GM12878 (cell line): ENCODE results near the gene KLHL22. TPM values are rescaled to one million over a fixed set of nuclear protein-coding genes. Genes with fewer than 3 reads are reported as not detected.

Experiments
- ATAC-seq: fragments of 200-7000 bp; cut with Tn5 transposase; 3 replicates; pipeline ENCODE4 v1.9.1; 2020; ENCODE audit warnings: mild to moderate bottlenecking, moderate library complexity
- BruUV-seq: library from RNA; stranded (reverse); fragments of 400-500 nt; replicated peaks from 2 replicates; lab custom pipeline; 2021; lab: Mats Ljungman, UMichigan
- CTCF ChIA-PET: fragments of 300-600 bp; sonication (Branson Sonifier 250); formaldehyde crosslinking; extraction: SDS; loops from one replicate; lab custom pipeline; 2021; ENCODE audit warnings: inconsistent platforms; lab: Yijun Ruan, JAX
- POLR2A ChIA-PET: fragments of 350-600 bp; formaldehyde crosslinking; extraction: SDS; loops from one replicate; lab custom pipeline; 2021; ENCODE audit warnings: inconsistent platforms; lab: Charles Lee
- RAD21 ChIA-PET: fragments of 300-600 bp; sonication (Branson Sonifier 250); formaldehyde crosslinking; loops from one replicate; lab custom pipeline; 2023; ENCODE audit warnings: antibody characterized with exemption; ENCODE audit not compliant: unreplicated experiment; lab: Charles Lee
- SMC1A ChIA-PET: fragments of 300-600 bp; sonication (Branson Sonifier 250); formaldehyde crosslinking; loops from one replicate; lab custom pipeline; 2023; ENCODE audit not compliant: unreplicated experiment, uncharacterized antibody; lab: Charles Lee
- DNase-seq: peaks from one replicate; pipeline ENCODE4 v3.0.0-alpha.2; 2011; ENCODE audit warnings: low read depth, low spot score
- FAIRE-seq: peaks from 3 replicates; lab custom pipeline; 2011; peaks lifted over from hg19 to GRCh38; lab: Jason Lieb, UNC
- H2AFZ ChIP-seq: 2 replicates; pipeline ENCODE4 v1.6.0; 2011; ENCODE audit warnings: low read depth, low read length, control low read depth; ENCODE audit not compliant: control insufficient read depth
- H3K27ac ChIP-seq: 2 replicates; pipeline ENCODE4 v1.5.1; 2011; ENCODE audit warnings: control low read depth; ENCODE audit not compliant: control insufficient read depth, insufficient read depth
- H3K27me3 ChIP-seq, 2 experiments: replicated peaks in 1 of 2; 2 replicates each; pipeline versions ENCODE4 v1.6.0 to v1.6.1; 2011; ENCODE audit warnings: low read length in 1 of 2; ENCODE audit not compliant: control insufficient read depth in 2 of 2, insufficient read depth in 2 of 2
- H3K36me3 ChIP-seq, 2 experiments: 2 replicates each; pipeline ENCODE4 v1.5.1; 2011; ENCODE audit warnings: low read length in 1 of 2; ENCODE audit not compliant: control insufficient read depth in 2 of 2, insufficient read depth in 2 of 2
- H3K4me1 ChIP-seq: 2 replicates; pipeline ENCODE4 v1.6.1; 2011; ENCODE audit warnings: mild to moderate bottlenecking, low read length, moderate library complexity, mixed read lengths; ENCODE audit not compliant: control insufficient read depth, insufficient read depth
- H3K4me2 ChIP-seq: 2 replicates; pipeline ENCODE4 v1.6.0; 2011; ENCODE audit warnings: control low read depth; ENCODE audit not compliant: control insufficient read depth, insufficient read depth
- H3K4me3 ChIP-seq: fragments of 200-600 bp; sonication (generic); 2 replicates; pipeline ENCODE4 v1.5.1; 2016
- H3K79me2 ChIP-seq: 2 replicates; pipeline ENCODE4 v1.6.0; 2011; ENCODE audit warnings: low read length; ENCODE audit not compliant: control insufficient read depth, insufficient read depth
- H3K9ac ChIP-seq: 2 replicates; pipeline ENCODE4 v1.8.0; 2011; ENCODE audit warnings: low read length, control low read depth, mixed read lengths; ENCODE audit not compliant: control insufficient read depth, insufficient read depth
- H3K9me3 ChIP-seq: replicated peaks from 3 replicates; pipeline ENCODE4 v1.5.1; 2011; ENCODE audit warnings: mild to moderate bottlenecking, low read length; ENCODE audit not compliant: control insufficient read depth, insufficient read depth
- H4K20me1 ChIP-seq: 2 replicates; pipeline ENCODE4 v1.6.0; 2011; ENCODE audit not compliant: control insufficient read depth, insufficient read depth
- CHD2 ChIP-seq: IDR thresholded peaks from 2 replicates; pipeline ENCODE4 v1.6.1; 2011; ENCODE audit warnings: low read depth, low read length, improper control_type of control experiment, borderline replicate concordance
- WGBS: methylation state at CpG from one replicate; pipeline ENCODE4 v1.1.6; 2016; ENCODE audit warnings: low lambda C conversion rate; ENCODE audit not compliant: insufficient replicate concordance, insufficient coverage; ENCODE audit errors: missing lambda C conversion rate; 5-methylcytosine and 5-hydroxymethylcytosine counted together
- in situ Hi-C: fragments of 300-500 bp; cut with MboI; formaldehyde crosslinking; loops from 9 replicates; pipeline ENCODE4 v1.14.3; 2018; ENCODE audit warnings: mixed read lengths
- intact Hi-C: fragments of 100-400 bp; cut with micrococcal nuclease; formaldehyde crosslinking; loops from one replicate; pipeline ENCODE4 v1.14.2; 2022; ENCODE audit not compliant: unreplicated experiment
- polyA plus RNA-seq, 11 experiments: library from polyadenylated mRNA; depleted of rRNA in 4 of 11; unstranded in 6 of 11; stranded (reverse) in 5 of 11; fragments of >200 nt; fragmentation: Nextera tagmentation in 4 of 11; fragmentation: Illumina TruSeq in 1 of 11; extraction: Ambion mirVana in 4 of 11; extraction: Trizol in 1 of 11; gene quantifications; 1 replicate in 1 of 11; 2 replicates in 10 of 11; pipeline versions ENCODE4 v1.2.1 to v1.2.3, GENCODE V29; 2011 to 2016; ENCODE audit warnings: inconsistent platforms in 2 of 11, missing spikeins in 2 of 11, low read depth in 1 of 11
- total RNA-seq, 4 experiments: library from RNA; depleted of rRNA in 3 of 4; stranded (reverse); fragments of >200 nt in 3 of 4; fragmentation: Illumina TruSeq in 1 of 4; extraction: Trizol in 1 of 4; gene quantifications; 2 replicates each; pipeline versions ENCODE4 v1.2.1 to v1.2.3, GENCODE V29; 2013 to 2021
- TF ChIP-seq, protein P1 (sequence below): IDR thresholded peaks from 2 replicates; pipeline ENCODE4 v1.6.1; 2011; ENCODE audit warnings: borderline replicate concordance, low read depth, mild to moderate bottlenecking, moderate library complexity, low read length; ENCODE audit not compliant: insufficient read depth, poor library complexity, severe bottlenecking
- TF ChIP-seq, protein P2 (sequence below): IDR thresholded peaks from 2 replicates; pipeline ENCODE4 v1.6.1; 2012; ENCODE audit warnings: low read depth, low read length, improper control_type of control experiment
- TF ChIP-seq, protein P3 (sequence below), 3 experiments: IDR thresholded peaks in 2 of 3; conservative IDR thresholded peaks in 1 of 3; 2 replicates each; pipeline ENCODE4 v1.5.1; 2011; ENCODE audit warnings: low read depth in 3 of 3, low read length in 3 of 3, mild to moderate bottlenecking in 3 of 3, control low read depth in 2 of 3, moderate library complexity in 2 of 3, inconsistent platforms in 1 of 3, mixed read lengths in 1 of 3; ENCODE audit not compliant: control insufficient read depth in 2 of 3, insufficient read depth in 1 of 3; ENCODE audit errors: extremely low read depth in 1 of 3

The KLHL22 gene
- total and polyA plus RNA-seq, 10 of the 15 experiments (the other 5 are each of a cell fraction or from before 2014, with no cell fraction given), result 0.06 to 22.1 (median 14.2) TPM

DNA sequence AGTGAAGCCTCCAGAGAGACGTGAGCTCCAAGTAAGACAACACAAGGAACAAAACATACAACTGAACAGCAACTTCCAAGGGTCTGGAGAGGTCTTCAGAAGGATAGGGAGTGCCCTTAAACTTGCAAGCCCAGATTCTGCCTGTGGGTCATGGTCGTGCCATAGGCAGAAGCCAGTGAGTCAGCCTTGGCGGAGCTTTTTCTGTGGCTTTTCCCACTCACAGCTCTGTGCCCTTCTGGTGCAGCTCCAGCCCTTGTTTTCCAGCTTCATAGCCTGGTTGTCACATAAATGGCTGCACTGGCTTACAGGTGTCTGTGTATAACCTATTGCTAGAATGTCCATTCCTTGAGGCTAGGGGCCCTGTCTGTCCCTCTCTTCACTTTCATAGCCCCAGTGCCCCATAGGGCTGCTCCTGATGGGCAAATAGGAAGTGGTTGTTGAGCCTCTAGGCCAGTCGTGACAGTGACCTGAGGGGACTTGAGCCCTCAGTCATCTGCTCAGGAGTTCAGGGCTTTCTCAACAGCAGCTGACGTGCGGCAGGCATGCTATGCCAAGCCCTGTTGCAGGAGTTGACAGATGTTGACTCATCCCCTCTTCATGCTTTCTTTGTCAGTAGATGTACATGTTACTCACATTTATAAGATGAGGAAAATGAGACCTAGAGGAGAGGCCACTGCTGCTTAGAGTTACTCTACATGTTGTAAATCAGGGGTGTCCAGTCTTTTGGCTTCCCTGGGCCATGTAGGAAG, 19.2 kb upstream of the KLHL22 start:
- RAD21 ChIA-PET, result no interaction called here
- POLR2A ChIA-PET, result no interaction called here
- H4K20me1 ChIP-seq, result peaks cover 19% of the 10 kb centered on the region
- H3K4me1 ChIP-seq, result peaks cover 17% of the 10 kb centered on the region
- 92% methylated on average over 6 of the region's 6 CpGs for WGBS
- BruUV-seq, result TSS peak; percentile 9
- peaks cover 78% of the 10 kb centered on the region for H3K79me2 ChIP-seq
- SMC1A ChIA-PET, result no interaction called here
- in situ Hi-C loops, result no loop called here
- H2AFZ ChIP-seq, result no peak overlapping the region
- H3K4me3 ChIP-seq, result no peak overlapping the region
- DNase-seq (no peak), FAIRE-seq (no peak), ATAC-seq (no peak)
- no peak overlapping the region for H3K4me2 ChIP-seq
- CTCF ChIA-PET, result interaction anchor here (0.7 to 2.7 kb wide), 3 partner anchors 9 to 50 kb away, joined by 3 to 8 read pairs (median 3); no protein-coding TSS in a partner anchor
- no peaks in the 10 kb centered on the region for H3K27me3 ChIP-seq
- H3K36me3 ChIP-seq, result peaks cover 9 to 16% of the 10 kb centered on the region in 2 experiments
- H3K9ac ChIP-seq, result no peak overlapping the region
- H3K27ac ChIP-seq, result no peak overlapping the region
- H3K9me3 ChIP-seq, result no peaks in the 10 kb centered on the region
- TF ChIP-seq, protein P1, sequence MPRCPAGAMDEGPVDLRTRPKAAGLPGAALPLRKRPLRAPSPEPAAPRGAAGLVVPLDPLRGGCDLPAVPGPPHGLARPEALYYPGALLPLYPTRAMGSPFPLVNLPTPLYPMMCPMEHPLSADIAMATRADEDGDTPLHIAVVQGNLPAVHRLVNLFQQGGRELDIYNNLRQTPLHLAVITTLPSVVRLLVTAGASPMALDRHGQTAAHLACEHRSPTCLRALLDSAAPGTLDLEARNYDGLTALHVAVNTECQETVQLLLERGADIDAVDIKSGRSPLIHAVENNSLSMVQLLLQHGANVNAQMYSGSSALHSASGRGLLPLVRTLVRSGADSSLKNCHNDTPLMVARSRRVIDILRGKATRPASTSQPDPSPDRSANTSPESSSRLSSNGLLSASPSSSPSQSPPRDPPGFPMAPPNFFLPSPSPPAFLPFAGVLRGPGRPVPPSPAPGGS, result peak; percentile 46
- TF ChIP-seq, protein P2, sequence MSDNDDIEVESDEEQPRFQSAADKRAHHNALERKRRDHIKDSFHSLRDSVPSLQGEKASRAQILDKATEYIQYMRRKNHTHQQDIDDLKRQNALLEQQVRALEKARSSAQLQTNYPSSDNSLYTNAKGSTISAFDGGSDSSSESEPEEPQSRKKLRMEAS, result no peak
- TF ChIP-seq, protein P3, sequence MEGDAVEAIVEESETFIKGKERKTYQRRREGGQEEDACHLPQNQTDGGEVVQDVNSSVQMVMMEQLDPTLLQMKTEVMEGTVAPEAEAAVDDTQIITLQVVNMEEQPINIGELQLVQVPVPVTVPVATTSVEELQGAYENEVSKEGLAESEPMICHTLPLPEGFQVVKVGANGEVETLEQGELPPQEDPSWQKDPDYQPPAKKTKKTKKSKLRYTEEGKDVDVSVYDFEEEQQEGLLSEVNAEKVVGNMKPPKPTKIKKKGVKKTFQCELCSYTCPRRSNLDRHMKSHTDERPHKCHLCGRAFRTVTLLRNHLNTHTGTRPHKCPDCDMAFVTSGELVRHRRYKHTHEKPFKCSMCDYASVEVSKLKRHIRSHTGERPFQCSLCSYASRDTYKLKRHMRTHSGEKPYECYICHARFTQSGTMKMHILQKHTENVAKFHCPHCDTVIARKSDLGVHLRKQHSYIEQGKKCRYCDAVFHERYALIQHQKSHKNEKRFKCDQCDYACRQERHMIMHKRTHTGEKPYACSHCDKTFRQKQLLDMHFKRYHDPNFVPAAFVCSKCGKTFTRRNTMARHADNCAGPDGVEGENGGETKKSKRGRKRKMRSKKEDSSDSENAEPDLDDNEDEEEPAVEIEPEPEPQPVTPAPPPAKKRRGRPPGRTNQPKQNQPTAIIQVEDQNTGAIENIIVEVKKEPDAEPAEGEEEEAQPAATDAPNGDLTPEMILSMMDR (IDR thresholded peaks at IDR 0.05 in 2 of 3, conservative IDR thresholded peaks at IDR 0.05 in 1 of 3; ENCODE audit: control insufficient read depth in 2 of 3, extremely low read depth in 1 of 3, insufficient read depth in 1 of 3, low read depth in 3 of 3, low read length in 3 of 3), result no peak
- TF ChIP-seq CHD2, result no peak
- intact Hi-C loops, result no loop called here
